CD4-positive, alpha-beta memory T cell (primary cell): ENCODE measurements around the gene MLH3. TPM values are rescaled to one million over a fixed set of nuclear protein-coding genes. Genes with fewer than 3 reads are reported as not detected.

ENCODE experiments used
- CTCF ChIA-PET: fragments of 350-600 bp; sonication (Branson Sonifier 250); formaldehyde crosslinking; loops from one replicate; lab custom pipeline; 2021; ENCODE audit warnings: inconsistent platforms; ENCODE audit not compliant: partially characterized antibody; lab: Charles Lee
- POLR2A ChIA-PET: fragments of 350-600 bp; sonication (Branson Sonifier 250); formaldehyde crosslinking; loops from one replicate; lab custom pipeline; 2021; ENCODE audit not compliant: partially characterized antibody; lab: Charles Lee
- DNase-seq, 5 donors: peaks; one replicate each; pipeline versions ENCODE4 v3.0.0 to v3.0.0-alpha.2; 2020 to 2022; ENCODE audit warnings: mixed read lengths in 1 of 5
- H3K27ac ChIP-seq: one replicate; pipeline ENCODE4 v1.7.0; 2013; ENCODE audit warnings: low read depth, low read length
- H3K27me3 ChIP-seq: 2 replicates; pipeline ENCODE4 v1.7.0; 2013; ENCODE audit warnings: mild to moderate bottlenecking, low read length, moderate library complexity; ENCODE audit not compliant: insufficient read depth
- H3K36me3 ChIP-seq: 2 replicates; pipeline ENCODE4 v1.7.0; 2013; ENCODE audit warnings: mild to moderate bottlenecking, low read length, moderate library complexity; ENCODE audit not compliant: insufficient read depth
- H3K4me1 ChIP-seq: 2 replicates; pipeline ENCODE4 v1.7.0; 2013; ENCODE audit warnings: mild to moderate bottlenecking, low read length, moderate library complexity; ENCODE audit not compliant: insufficient read depth
- H3K4me3 ChIP-seq, 2 donors: one replicate each; pipeline ENCODE4 v1.7.0; 2013; ENCODE audit warnings: low read length in 2 of 2, mild to moderate bottlenecking in 1 of 2
- H3K9me3 ChIP-seq, 2 donors: one replicate each; pipeline ENCODE4 v1.7.0; 2013; ENCODE audit warnings: low read length in 2 of 2, control low read depth in 1 of 2; ENCODE audit not compliant: control insufficient read depth in 1 of 2
- H3K27ac Mint-ChIP-seq, 7 donors: one replicate each; pipeline ENCODE4 v1.8.0; 2020 to 2021; ENCODE audit warnings: mixed read lengths in 7 of 7, mild to moderate bottlenecking in 6 of 7, inconsistent platforms in 3 of 7, moderate library complexity in 3 of 7
- H3K27me3 Mint-ChIP-seq, 2 donors: one replicate each; pipeline ENCODE4 v1.8.0; 2020 to 2021; ENCODE audit warnings: mixed read lengths in 2 of 2
- H3K36me3 Mint-ChIP-seq, 2 donors: one replicate each; pipeline ENCODE4 v1.8.0; 2020 to 2021; ENCODE audit warnings: mixed read lengths in 2 of 2, inconsistent platforms in 1 of 2, mild to moderate bottlenecking in 1 of 2
- H3K4me1 Mint-ChIP-seq, 4 donors: one replicate each; pipeline ENCODE4 v1.8.0; 2020 to 2021; ENCODE audit warnings: mixed read lengths in 4 of 4, mild to moderate bottlenecking in 1 of 4
- H3K4me3 Mint-ChIP-seq, 8 donors: one replicate each; pipeline ENCODE4 v1.8.0; 2020 to 2021; ENCODE audit warnings: mixed read lengths in 8 of 8, mild to moderate bottlenecking in 7 of 8, moderate library complexity in 6 of 8, inconsistent platforms in 3 of 8
- H3K9me3 Mint-ChIP-seq, 8 donors: one replicate each; pipeline ENCODE4 v1.8.0; 2020 to 2021; ENCODE audit warnings: mixed read lengths in 8 of 8, mild to moderate bottlenecking in 5 of 8, inconsistent platforms in 3 of 8, moderate library complexity in 1 of 8
- intact Hi-C: fragments of 100-400 bp; cut with micrococcal nuclease; formaldehyde crosslinking; loops from one replicate; pipeline ENCODE4 v1.15.1; 2023
- polyA plus RNA-seq, 2 donors: library from polyadenylated mRNA; unstranded; fragments of 300-500 nt; fragmentation: Illumina TruSeq; gene quantifications; one replicate each; pipeline ENCODE4 v1.2.3, GENCODE V29; 2021
- total RNA-seq, 2 experiments: library from RNA; stranded (reverse); gene quantifications; one replicate each; pipeline ENCODE4 v1.2.3, GENCODE V29; 2021

The MLH3 gene
- total and polyA plus RNA-seq, 4 experiments from 2014 or later, result 3.9 to 26.8 (median 18.8) TPM

DNA sequence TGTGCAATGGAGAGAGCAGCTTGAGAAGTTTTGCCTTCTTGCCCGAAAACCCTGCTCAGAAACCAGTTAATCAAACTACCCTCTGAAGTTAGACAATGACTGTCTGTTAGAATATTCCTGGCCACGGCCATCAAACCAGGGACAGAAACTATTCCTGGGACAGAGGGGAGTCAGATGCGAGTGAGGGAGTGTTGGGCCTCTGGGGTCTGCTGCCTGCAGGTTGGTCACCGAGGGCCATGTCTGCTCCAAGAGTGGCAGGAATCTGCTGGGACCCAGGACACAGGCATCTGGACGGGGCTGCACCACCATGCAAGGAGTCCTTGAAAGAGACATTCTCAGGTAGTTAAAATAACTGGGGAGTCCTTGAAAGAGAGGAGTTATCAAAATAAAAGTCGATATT is 65.5 kb downstream of the MLH3 start:
- POLR2A ChIA-PET, result no interaction called here
- Mint-ChIP-seq H3K4me3 (no peak overlapping the region), H3K4me1 (no peaks in the 10 kb centered on the region), H3K9me3 (no peaks in the 10 kb centered on the region), H3K27ac (no peak overlapping the region), H3K27me3 (peaks cover 0 to 3% of the 10 kb centered on the region in 2 donors), H3K36me3 (no peaks in the 10 kb centered on the region)
- no peaks in the 10 kb centered on the region for H3K9me3 ChIP-seq
- intact Hi-C loops, result no loop called here
- no peak overlapping the region for H3K4me3 ChIP-seq
- no peak overlapping the region for H3K27ac ChIP-seq
- H3K36me3 ChIP-seq, result no peaks in the 10 kb centered on the region
- CTCF ChIA-PET, result no interaction called here
- no peak for DNase-seq
- no peaks in the 10 kb centered on the region for H3K27me3 ChIP-seq
- no peaks in the 10 kb centered on the region for H3K4me1 ChIP-seq

GRCh38 chr14:74985028-74985310 is 66.3 kb downstream of the MLH3 start:
- intact Hi-C loops, result no loop called here
- Histone ChIP-seq H3K9me3 (no peaks in the 10 kb centered on the region), H3K36me3 (no peaks in the 10 kb centered on the region), H3K4me1 (no peaks in the 10 kb centered on the region), H3K27me3 (no peaks in the 10 kb centered on the region), H3K27ac (no peak overlapping the region), H3K4me3 (no peak overlapping the region)
- POLR2A ChIA-PET, result no interaction called here
- CTCF ChIA-PET, result no interaction called here
- H3K4me3 Mint-ChIP-seq, result no peak overlapping the region
- no peaks in the 10 kb centered on the region for H3K27me3 Mint-ChIP-seq
- no peak overlapping the region for H3K27ac Mint-ChIP-seq
- H3K4me1 Mint-ChIP-seq, result no peaks in the 10 kb centered on the region
- no peaks in the 10 kb centered on the region for H3K9me3 Mint-ChIP-seq
- no peak for DNase-seq
- no peaks in the 10 kb centered on the region for H3K36me3 Mint-ChIP-seq

DNA sequence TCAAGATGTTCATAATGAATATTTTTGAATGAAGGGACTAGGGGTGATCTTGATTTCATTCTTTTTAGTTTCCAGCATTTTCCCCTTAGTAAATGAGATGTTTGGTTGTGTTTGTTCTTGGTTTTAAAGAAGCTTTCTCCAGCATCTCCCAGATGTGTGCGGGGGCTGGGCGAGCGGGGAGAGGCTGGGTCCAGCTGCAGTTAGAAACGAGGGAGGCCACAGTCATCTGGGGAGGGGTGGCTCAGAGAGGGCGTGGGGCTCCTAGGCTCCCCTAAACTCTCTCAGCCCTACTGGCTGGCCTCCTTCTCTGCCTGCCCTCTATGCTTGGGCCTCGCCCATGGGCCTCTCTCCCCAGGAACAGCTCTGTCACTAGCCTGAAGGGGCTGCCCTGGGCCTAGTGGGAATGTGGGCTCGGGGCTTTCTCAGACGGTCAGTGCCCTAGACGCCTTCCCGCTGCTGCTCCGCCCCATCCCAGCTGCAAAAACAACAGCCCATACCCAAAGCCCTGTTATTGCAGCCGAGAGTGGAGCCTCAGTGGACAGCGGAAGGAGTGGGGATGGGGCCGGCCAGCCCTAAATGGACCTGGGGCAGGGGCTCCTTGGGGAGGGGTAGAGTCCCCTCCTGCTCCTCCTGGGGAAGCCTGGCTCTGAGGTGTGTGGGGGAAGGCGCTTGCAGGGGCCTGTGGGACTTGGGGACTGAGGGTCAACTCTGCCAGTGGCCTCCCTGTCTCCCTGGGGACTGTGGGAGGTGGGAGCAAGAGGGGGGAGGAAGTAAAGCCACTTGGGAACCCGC is 66.8 kb downstream of the MLH3 start:
- ChIA-PET POLR2A (no interaction called here), CTCF (no interaction called here)
- Mint-ChIP-seq H3K4me3 (no peak overlapping the region), H3K27ac (no peak overlapping the region), H3K9me3 (no peaks in the 10 kb centered on the region), H3K4me1 (no peaks in the 10 kb centered on the region), H3K27me3 (no peaks in the 10 kb centered on the region), H3K36me3 (no peaks in the 10 kb centered on the region)
- intact Hi-C loops, result no loop called here
- Histone ChIP-seq H3K4me1 (no peaks in the 10 kb centered on the region), H3K27ac (no peak overlapping the region), H3K4me3 (no peak overlapping the region), H3K27me3 (no peaks in the 10 kb centered on the region), H3K9me3 (no peaks in the 10 kb centered on the region), H3K36me3 (no peaks in the 10 kb centered on the region)
- no peak for DNase-seq

GRCh38 chr14:74983343-74983742 is 67.9 kb downstream of the MLH3 start:
- no peak overlapping the region for H3K4me3 Mint-ChIP-seq
- Histone ChIP-seq H3K36me3 (no peaks in the 10 kb centered on the region), H3K4me1 (no peaks in the 10 kb centered on the region), H3K9me3 (no peaks in the 10 kb centered on the region), H3K27me3 (no peaks in the 10 kb centered on the region), H3K4me3 (no peak overlapping the region), H3K27ac (no peak overlapping the region)
- H3K9me3 Mint-ChIP-seq, result no peaks in the 10 kb centered on the region
- POLR2A ChIA-PET, result no interaction called here
- no peak for DNase-seq
- no peaks in the 10 kb centered on the region for H3K4me1 Mint-ChIP-seq
- no peak overlapping the region for H3K27ac Mint-ChIP-seq
- no peaks in the 10 kb centered on the region for H3K27me3 Mint-ChIP-seq
- intact Hi-C loops, result no loop called here
- CTCF ChIA-PET, result no interaction called here
- H3K36me3 Mint-ChIP-seq, result no peaks in the 10 kb centered on the region

- H3K4me3 Mint-ChIP-seq, result no peak overlapping the region
- POLR2A ChIA-PET, result no interaction called here
- H3K9me3 Mint-ChIP-seq, result no peaks in the 10 kb centered on the region
- Histone ChIP-seq H3K36me3 (no peaks in the 10 kb centered on the region), H3K27me3 (no peaks in the 10 kb centered on the region), H3K4me1 (no peaks in the 10 kb centered on the region), H3K4me3 (no peak overlapping the region), H3K27ac (no peak overlapping the region), H3K9me3 (no peaks in the 10 kb centered on the region)
- H3K27me3 Mint-ChIP-seq, result no peaks in the 10 kb centered on the region
- DNase-seq, result no peak
- no peak overlapping the region for H3K27ac Mint-ChIP-seq
- intact Hi-C loops, result no loop called here
- H3K4me1 Mint-ChIP-seq, result no peaks in the 10 kb centered on the region
- H3K36me3 Mint-ChIP-seq, result no peaks in the 10 kb centered on the region
- CTCF ChIA-PET, result no interaction called here
Observed at GRCh38 chr14:74982661-74983060, 68.6 kb downstream of the MLH3 start.

DNA sequence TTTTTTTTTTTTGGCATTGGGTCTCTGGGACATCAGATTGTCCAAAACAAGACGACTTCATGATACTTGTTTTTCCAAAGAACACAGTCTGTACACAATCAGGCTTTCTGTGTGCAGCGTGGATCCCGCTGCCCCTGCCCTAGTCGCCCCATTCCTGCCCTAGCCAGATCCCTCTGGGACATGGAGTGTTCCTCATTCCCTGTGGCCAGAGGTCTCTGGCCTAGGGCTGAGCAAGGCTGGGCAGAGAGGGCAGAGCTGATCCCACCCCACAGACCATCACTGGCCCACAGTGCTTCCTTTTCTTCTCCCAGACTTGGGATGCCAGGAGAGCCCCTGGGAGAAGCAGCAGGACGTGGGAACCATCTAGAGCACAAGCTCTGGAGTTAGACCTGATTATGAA is 69.4 kb downstream of the MLH3 start:
- H3K36me3 Mint-ChIP-seq, result no peaks in the 10 kb centered on the region

GRCh38 chr14:74981462-74981782 is 69.8 kb downstream of the MLH3 start:
- H3K9me3 ChIP-seq, result no peaks in the 10 kb centered on the region
- CTCF ChIA-PET, result no interaction called here
- H3K4me3 ChIP-seq, result no peak overlapping the region
- Mint-ChIP-seq H3K27me3 (no peaks in the 10 kb centered on the region), H3K4me1 (no peaks in the 10 kb centered on the region), H3K9me3 (no peaks in the 10 kb centered on the region), H3K27ac (no peak overlapping the region), H3K36me3 (no peaks in the 10 kb centered on the region), H3K4me3 (no peak overlapping the region)
- no peak for DNase-seq
- intact Hi-C loops, result no loop called here
- POLR2A ChIA-PET, result no interaction called here
- H3K27ac ChIP-seq, result no peak overlapping the region
- no peaks in the 10 kb centered on the region for H3K27me3 ChIP-seq
- H3K36me3 ChIP-seq, result no peaks in the 10 kb centered on the region
- H3K4me1 ChIP-seq, result no peaks in the 10 kb centered on the region

More for the DNA sequence above, 69.4 kb downstream of the MLH3 start:
- no peaks in the 10 kb centered on the region for H3K4me1 Mint-ChIP-seq
- no peaks in the 10 kb centered on the region for H3K36me3 ChIP-seq
- no peak overlapping the region for H3K4me3 Mint-ChIP-seq
- H3K27me3 ChIP-seq, result no peaks in the 10 kb centered on the region
- H3K9me3 ChIP-seq, result no peaks in the 10 kb centered on the region
- no peak overlapping the region for H3K4me3 ChIP-seq
- intact Hi-C loops, result no loop called here
- H3K27ac Mint-ChIP-seq, result no peak overlapping the region
- H3K27ac ChIP-seq, result no peak overlapping the region
- H3K9me3 Mint-ChIP-seq, result no peaks in the 10 kb centered on the region
- CTCF ChIA-PET, result no interaction called here
- H3K4me1 ChIP-seq, result no peaks in the 10 kb centered on the region
- POLR2A ChIA-PET, result no interaction called here
- no peak for DNase-seq
- no peaks in the 10 kb centered on the region for H3K27me3 Mint-ChIP-seq
